Suprapubic skin (tissue), 3 donors: ENCODE results near the gene DIAPH2.

Source experiments
- POLR2AphosphoS5 ChIP-seq, 3 donors: sonication (generic); formaldehyde crosslinking; IDR thresholded peaks; one replicate each; pipeline ENCODE4 v1.6.1; 2017; ENCODE audit warnings: antibody characterized with exemption in 3 of 3
- TF ChIP-seq, protein P1 (sequence below), 2 donors: fragments of 200-600 bp in 1 of 2; fragments of 450-650 bp in 1 of 2; sonication (generic) in 1 of 2; IDR thresholded peaks; one replicate each; pipeline ENCODE4 v1.5.1; 2016 to 2019; ENCODE audit warnings: antibody characterized with exemption in 2 of 2, mild to moderate bottlenecking in 1 of 2, moderate library complexity in 1 of 2

DNA sequence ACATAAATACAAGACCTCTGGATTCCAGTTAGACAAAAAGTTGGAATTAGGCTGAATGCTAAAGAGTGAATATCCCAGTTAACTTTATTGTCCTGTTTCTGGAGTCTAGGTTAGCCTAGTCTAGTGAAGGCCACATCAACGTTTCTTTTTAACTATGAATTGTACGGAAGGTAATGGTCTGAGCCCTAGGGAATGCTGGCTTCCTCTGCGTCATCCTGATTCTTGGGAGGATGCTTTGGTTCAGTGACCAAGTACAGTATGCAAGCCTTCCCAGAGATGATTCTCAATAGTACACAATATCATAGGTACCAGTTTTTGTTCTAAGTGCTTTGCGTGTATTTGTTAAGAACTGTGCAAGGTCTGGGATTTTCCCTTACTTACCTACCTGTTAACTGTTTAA, 11.8 kb downstream of the DIAPH2 start:
- TF ChIP-seq, protein P1, sequence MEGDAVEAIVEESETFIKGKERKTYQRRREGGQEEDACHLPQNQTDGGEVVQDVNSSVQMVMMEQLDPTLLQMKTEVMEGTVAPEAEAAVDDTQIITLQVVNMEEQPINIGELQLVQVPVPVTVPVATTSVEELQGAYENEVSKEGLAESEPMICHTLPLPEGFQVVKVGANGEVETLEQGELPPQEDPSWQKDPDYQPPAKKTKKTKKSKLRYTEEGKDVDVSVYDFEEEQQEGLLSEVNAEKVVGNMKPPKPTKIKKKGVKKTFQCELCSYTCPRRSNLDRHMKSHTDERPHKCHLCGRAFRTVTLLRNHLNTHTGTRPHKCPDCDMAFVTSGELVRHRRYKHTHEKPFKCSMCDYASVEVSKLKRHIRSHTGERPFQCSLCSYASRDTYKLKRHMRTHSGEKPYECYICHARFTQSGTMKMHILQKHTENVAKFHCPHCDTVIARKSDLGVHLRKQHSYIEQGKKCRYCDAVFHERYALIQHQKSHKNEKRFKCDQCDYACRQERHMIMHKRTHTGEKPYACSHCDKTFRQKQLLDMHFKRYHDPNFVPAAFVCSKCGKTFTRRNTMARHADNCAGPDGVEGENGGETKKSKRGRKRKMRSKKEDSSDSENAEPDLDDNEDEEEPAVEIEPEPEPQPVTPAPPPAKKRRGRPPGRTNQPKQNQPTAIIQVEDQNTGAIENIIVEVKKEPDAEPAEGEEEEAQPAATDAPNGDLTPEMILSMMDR (IDR thresholded peaks at IDR 0.05) = no peak
- TF ChIP-seq POLR2AphosphoS5 (IDR thresholded peaks at IDR 0.05) = no peak
